Measurements from ENCODE around the gene CCDC24. TPM values are rescaled to one million over a fixed set of nuclear protein-coding genes. Genes with fewer than 3 reads are reported as not detected.

CCDC24 gene
- total and polyA plus RNA-seq, 9 of the 15 experiments (the other 6 are each of a cell fraction or from before 2014, with no cell fraction given) = 0.31 to 4.5 (median 1.5) TPM

GRCh38 chr1:43957407-43958040 lies 33.9 kb upstream of the CCDC24 start (continued):
- TF ChIP-seq CEBPG (CRISPR knock-in tag; IDR thresholded peaks at IDR 0.05) (peak; percentile 10; the same call in 1 of the 2 replicates), CEBPG (tag; conservative IDR thresholded peaks at IDR 0.05 in 1 of 2, IDR thresholded peaks at IDR 0.05 in 1 of 2) (no peak), HMG20B (CRISPR knock-in tag; IDR thresholded peaks at IDR 0.05) (no peak), GTF2E2 (tag; IDR thresholded peaks at IDR 0.05) (no peak), ZNF41 (CRISPR knock-in tag; conservative IDR thresholded peaks at IDR 0.05) (no peak), RBM17 (IDR thresholded peaks at IDR 0.05; ENCODE audit: borderline replicate concordance, low read depth, low read length) (no peak), ZNF609 (CRISPR knock-in tag; IDR thresholded peaks at IDR 0.05; ENCODE audit: borderline replicate concordance) (no peak), ZNF707 (CRISPR knock-in tag; conservative IDR thresholded peaks at IDR 0.05) (no peak), ZNF398 (CRISPR knock-in tag; IDR thresholded peaks at IDR 0.05) (no peak), MEIS2 (IDR thresholded peaks at IDR 0.05; ENCODE audit: partially characterized antibody) (no peak), JUN (IDR thresholded peaks at IDR 0.05; ENCODE audit: borderline replicate concordance, low read depth, low read length) (no peak), JUN (CRISPR knock-in tag; IDR thresholded peaks at IDR 0.05; ENCODE audit: borderline replicate concordance) (0 out of 2 replicates have a peak, but pooled peaks have one; percentile 22), ZNF584 (CRISPR knock-in tag; IDR thresholded peaks at IDR 0.05; ENCODE audit: low read depth) (no peak), NR3C1 (CRISPR knock-in tag; IDR thresholded peaks at IDR 0.05) (no peak)
